GM10248 (cell line): ENCODE data around the gene HOOK2.

Experiments used
- CTCF ChIA-PET: fragments of 300-600 bp; sonication (Branson Sonifier 250); formaldehyde crosslinking; extraction: SDS; loops from one replicate; lab custom pipeline; 2021; ENCODE audit warnings: antibody characterized with exemption; lab: Yijun Ruan, JAX
- POLR2A ChIA-PET: fragments of 350-650 bp; sonication (Branson Sonifier 250); formaldehyde crosslinking; extraction: SDS; loops from one replicate; lab custom pipeline; 2020; ENCODE audit warnings: antibody characterized with exemption; lab: Yijun Ruan, JAX
- DNase-seq: peaks from one replicate; pipeline ENCODE4 v3.0.0; 2012; ENCODE audit errors: extremely low spot score
- TF ChIP-seq, protein P1 (sequence below): IDR thresholded peaks from 2 replicates; pipeline ENCODE4 v1.5.1; 2012; ENCODE audit warnings: mild to moderate bottlenecking, low read depth; ENCODE audit errors: extremely low read depth, missing control alignments, control extremely low read depth

Gene HOOK2

DNA sequence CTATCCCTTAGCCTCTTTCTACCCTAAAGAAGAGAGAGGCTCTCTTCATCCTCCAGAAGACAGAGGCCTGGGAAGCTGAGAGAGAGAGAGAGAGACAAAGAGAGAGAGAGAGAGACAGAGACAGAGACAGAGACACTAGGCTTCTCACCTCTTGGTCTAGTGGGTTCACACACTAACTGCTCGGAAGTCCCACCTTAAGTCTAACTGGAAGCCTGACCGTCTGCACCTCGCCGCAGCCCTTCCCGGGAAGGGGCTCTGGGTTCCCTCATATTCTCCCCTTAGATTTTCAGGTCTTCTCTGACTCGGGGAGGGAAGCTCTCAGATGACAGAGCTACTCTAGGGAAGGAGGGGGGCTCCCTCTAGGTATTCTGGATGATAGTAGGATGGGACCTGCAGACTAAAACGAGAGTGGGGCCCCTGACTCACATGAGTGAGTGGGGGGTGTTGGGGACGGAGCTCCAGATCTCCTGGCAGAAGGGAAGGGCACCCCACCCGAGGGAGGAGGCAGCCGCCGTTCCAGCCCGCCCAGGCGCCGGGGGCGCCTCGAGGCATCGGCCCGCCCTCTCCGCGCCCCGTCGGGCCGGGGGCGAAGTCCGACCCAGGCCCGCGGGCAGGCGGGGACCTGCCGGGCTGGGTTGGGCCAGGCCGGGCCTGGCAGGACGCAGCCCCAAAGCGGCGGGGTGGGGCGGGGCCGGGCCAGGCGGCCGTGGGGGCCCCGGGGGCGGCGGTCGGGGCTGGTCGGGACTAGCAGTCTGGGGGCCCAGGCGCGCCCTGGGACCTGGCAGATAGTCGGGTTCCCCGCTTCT is 13.9 kb upstream of the HOOK2 start:
- TF ChIP-seq, protein P1, sequence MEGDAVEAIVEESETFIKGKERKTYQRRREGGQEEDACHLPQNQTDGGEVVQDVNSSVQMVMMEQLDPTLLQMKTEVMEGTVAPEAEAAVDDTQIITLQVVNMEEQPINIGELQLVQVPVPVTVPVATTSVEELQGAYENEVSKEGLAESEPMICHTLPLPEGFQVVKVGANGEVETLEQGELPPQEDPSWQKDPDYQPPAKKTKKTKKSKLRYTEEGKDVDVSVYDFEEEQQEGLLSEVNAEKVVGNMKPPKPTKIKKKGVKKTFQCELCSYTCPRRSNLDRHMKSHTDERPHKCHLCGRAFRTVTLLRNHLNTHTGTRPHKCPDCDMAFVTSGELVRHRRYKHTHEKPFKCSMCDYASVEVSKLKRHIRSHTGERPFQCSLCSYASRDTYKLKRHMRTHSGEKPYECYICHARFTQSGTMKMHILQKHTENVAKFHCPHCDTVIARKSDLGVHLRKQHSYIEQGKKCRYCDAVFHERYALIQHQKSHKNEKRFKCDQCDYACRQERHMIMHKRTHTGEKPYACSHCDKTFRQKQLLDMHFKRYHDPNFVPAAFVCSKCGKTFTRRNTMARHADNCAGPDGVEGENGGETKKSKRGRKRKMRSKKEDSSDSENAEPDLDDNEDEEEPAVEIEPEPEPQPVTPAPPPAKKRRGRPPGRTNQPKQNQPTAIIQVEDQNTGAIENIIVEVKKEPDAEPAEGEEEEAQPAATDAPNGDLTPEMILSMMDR: no peak
- DNase-seq: no peak
- POLR2A ChIA-PET: interaction anchor here (1.4 to 1.6 kb wide), 2 partner anchors 10 to 11 kb away, joined by 4 to 9 read pairs; no protein-coding TSS in a partner anchor
- CTCF ChIA-PET: interaction anchor here (1.2 to 4.3 kb wide), 4 partner anchors 12 to 59 kb away, joined by 5 to 62 read pairs (median 7); no protein-coding TSS in a partner anchor

DNA sequence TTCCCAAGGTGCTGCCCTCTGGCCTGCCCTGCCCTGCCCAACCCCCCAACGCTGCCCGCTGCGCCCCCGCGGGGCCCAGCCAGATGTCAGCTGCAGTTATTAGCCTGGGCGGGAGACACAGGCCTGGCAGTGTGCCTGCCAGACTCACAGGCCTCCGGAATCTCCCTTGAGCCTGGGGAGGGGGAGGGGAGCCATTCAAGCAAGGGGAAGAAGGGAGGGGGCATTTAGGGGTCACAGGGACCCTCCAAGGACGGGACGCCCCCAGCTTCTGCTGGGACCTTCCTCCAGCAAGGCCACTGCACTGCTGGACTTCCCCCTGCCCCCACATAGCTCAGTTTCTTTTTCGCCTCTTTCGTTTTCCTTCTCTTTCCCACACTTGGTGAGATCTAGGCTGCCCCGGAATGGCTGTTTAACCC is 13.3 kb upstream of the HOOK2 start:
- TF ChIP-seq, protein P1: peak; percentile 27
- DNase-seq: peak; percentile 78
- POLR2A ChIA-PET: interaction anchor here (0.6 to 1.6 kb wide), 3 partner anchors 10 to 16 kb away, joined by 4 to 9 read pairs (median 4); no protein-coding TSS in a partner anchor
- CTCF ChIA-PET: interaction anchor here (1.2 to 4.3 kb wide), 5 partner anchors 11 to 59 kb away, joined by 4 to 62 read pairs (median 6); no protein-coding TSS in a partner anchor

- TF ChIP-seq, protein P1: no peak
- ChIA-PET CTCF (interaction anchor here (1.0 to 4.3 kb wide), 7 partner anchors 8 to 60 kb away, joined by 3 to 62 read pairs (median 6); no protein-coding TSS in a partner anchor), POLR2A (interaction anchor here (0.6 to 1.6 kb wide), 3 partner anchors 10 to 17 kb away, joined by 4 to 9 read pairs (median 4); no protein-coding TSS in a partner anchor)
- DNase-seq: no peak
Observed at GRCh38 chr19:12788042-12788681, 12.8 kb upstream of the HOOK2 start.

DNA sequence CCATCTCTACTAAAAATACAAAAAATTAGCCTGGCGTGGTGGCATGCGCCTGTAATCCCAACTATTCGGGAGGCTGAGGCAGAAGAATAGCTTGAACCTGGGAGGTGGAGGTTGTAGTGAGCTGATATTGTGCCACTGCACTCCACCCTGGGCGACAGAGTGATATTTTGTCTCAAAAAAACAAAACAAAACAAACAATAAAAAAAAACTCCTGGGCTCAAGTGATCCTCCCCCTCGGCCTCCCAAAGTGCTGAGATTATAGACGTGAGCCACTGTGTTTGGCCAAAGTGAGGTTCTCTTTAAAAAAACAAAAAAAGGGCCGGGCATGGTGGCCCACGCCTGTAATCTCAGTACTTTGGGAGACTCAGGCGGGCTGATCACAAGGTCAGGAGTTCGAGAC is 12.1 kb upstream of the HOOK2 start:
- no peak for DNase-seq
- TF ChIP-seq, protein P1: no peak
- CTCF ChIA-PET: interaction anchor here (1.0 to 4.3 kb wide), 5 partner anchors 9 to 61 kb away, joined by 3 to 62 read pairs (median 5); no protein-coding TSS in a partner anchor
- POLR2A ChIA-PET: no interaction called here

DNA sequence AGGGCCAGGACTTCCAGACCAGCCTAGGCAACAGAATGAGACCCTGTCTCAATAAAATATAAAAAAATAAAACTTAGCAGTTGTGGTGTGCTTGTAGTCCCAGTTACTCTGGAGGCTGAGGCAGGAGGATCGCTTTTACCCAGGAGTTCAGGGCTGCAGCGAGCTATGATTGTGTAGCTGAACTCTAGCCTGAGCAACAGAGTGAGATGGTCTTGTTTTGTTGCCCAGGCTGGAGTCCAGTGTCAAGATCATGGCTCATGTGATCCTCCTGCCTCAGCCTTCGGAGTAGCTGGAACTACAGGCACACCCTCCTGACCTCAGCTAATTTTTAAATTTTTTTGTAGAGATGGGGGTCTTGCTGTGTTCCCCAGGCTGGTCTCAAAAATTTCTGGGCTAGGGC is 11.6 kb upstream of the HOOK2 start:
- TF ChIP-seq, protein P1: no peak
- POLR2A ChIA-PET: no interaction called here
- no peak for DNase-seq
- CTCF ChIA-PET: interaction anchor here (0.8 to 4.3 kb wide), 5 partner anchors 9 to 98 kb away, joined by 3 to 62 read pairs (median 4); no protein-coding TSS in a partner anchor
